Fibroblast of pulmonary artery (primary cell): ENCODE results near the gene DDX53.
A peak's percentile ranks its signal among the peaks of the same experiment; 100 is the strongest.

ENCODE experiments used
- DNase-seq: peaks from one replicate; pipeline ENCODE4 v3.0.0-alpha.2; 2010; ENCODE audit warnings: low read depth
- H3K4me3 ChIP-seq: replicated peaks from 2 replicates; pipeline ENCODE4 v1.5.1; 2011; ENCODE audit warnings: low read depth, mild to moderate bottlenecking, control low read depth, low read length, moderate library complexity
- TF ChIP-seq, protein P1 (sequence below): IDR thresholded peaks from 2 replicates; pipeline ENCODE4 v1.5.1; 2011; ENCODE audit warnings: mild to moderate bottlenecking, control low read depth, low read length, inconsistent platforms; ENCODE audit errors: missing control alignments

DDX53 gene

DNA sequence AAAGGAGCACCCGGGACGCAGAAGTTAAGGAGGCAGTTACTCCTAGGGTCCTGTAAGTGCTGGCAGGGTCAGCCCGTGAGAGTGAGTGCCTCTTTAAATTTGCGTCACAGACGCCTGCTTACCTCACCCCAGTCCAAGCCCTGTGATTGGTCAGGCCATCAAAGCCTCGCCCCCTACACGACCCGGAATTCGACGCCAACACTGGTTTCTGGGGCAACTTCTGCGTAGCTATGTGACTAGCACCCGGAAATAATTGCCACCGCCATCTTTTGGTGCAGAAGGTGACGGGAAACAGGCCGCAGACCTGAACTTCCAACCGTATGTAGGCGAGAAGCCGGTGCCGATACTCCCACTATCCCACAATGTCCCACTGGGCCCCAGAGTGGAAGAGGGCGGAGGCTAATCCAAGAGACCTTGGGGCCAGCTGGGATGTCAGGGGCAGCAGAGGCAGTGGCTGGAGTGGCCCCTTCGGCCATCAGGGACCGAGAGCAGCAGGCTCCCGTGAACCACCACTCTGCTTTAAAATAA lies at the start of gene DDX53:
Gene DDX53 (plus strand): TSS at position 265 of the 528 bp plus-strand sequence. CDS start 98 bp downstream, at position 363.
- TF ChIP-seq, protein P1, sequence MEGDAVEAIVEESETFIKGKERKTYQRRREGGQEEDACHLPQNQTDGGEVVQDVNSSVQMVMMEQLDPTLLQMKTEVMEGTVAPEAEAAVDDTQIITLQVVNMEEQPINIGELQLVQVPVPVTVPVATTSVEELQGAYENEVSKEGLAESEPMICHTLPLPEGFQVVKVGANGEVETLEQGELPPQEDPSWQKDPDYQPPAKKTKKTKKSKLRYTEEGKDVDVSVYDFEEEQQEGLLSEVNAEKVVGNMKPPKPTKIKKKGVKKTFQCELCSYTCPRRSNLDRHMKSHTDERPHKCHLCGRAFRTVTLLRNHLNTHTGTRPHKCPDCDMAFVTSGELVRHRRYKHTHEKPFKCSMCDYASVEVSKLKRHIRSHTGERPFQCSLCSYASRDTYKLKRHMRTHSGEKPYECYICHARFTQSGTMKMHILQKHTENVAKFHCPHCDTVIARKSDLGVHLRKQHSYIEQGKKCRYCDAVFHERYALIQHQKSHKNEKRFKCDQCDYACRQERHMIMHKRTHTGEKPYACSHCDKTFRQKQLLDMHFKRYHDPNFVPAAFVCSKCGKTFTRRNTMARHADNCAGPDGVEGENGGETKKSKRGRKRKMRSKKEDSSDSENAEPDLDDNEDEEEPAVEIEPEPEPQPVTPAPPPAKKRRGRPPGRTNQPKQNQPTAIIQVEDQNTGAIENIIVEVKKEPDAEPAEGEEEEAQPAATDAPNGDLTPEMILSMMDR: no peak
- no peak for DNase-seq
- no peak within 1 kb of the TSS for H3K4me3 ChIP-seq

DNA sequence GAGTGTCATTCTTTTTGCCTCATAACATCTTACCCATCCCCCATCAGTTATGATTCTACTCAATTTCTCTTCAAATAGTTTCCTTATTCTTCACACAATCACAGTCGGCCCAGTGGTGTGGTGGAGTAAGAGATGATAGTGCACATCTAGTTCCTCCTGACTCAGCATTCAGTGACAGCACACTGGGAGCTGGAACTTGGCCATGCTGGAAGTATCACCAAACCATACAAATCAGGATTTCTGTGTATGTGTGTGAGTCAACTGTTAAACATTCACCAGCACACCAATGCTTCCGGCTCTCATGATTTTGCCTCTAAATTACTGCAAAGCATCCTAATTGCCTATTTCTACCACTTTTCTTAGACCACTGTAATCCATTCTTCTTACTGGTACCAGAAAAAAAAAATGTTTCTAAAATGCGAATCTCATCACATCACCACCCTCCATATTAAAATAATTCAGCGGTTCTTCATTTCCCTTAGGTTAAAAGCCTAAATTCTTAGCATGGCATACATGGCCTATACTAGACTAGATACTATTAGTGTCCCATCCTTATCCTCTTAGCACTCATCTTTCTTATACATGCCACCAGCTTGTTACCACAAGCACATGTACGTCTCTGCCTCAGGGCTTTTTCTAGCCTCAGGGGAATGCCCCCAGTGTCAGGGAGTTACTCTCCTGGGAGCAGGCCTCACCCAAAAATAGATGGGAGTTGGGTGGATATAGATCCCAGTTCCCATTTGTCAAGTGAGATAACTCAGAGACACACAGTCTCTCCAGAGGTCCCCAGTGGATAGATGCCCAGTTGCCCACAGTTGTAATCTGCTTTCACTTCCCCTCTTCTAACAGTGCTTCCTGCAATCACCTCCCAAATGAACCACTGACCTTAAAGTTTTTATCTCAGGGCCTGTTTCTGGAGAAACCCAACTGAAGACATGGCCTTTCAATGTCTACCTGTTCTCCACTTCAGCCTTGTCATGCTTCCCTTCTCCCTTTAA lies 49.2 kb upstream of the DDX53 start:
- no peak overlapping the region for H3K4me3 ChIP-seq
- peak; percentile 91 for DNase-seq
- TF ChIP-seq, protein P1: no peak

DNA sequence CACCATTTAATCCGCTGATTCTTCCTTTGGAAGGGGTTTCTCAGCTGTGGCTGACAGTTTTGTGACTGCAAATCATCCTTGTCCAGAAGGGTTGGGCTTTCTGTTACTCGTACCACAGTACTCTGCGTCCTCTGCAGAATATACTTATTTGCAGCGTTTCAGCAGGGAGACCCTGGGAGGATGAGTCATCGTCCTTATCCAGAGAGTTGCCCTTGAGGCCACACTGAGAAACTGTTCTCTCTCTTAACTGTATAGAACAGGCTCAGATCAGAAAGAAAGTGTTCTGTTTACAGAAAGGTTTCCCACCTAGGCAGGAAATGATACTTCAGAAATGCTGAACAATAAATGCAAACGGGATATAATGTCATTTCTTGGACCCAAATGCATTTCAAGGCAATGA lies 47.8 kb upstream of the DDX53 start:
- peak; percentile 61 for DNase-seq
- no peak overlapping the region for H3K4me3 ChIP-seq
- TF ChIP-seq, protein P1: no peak

DNA sequence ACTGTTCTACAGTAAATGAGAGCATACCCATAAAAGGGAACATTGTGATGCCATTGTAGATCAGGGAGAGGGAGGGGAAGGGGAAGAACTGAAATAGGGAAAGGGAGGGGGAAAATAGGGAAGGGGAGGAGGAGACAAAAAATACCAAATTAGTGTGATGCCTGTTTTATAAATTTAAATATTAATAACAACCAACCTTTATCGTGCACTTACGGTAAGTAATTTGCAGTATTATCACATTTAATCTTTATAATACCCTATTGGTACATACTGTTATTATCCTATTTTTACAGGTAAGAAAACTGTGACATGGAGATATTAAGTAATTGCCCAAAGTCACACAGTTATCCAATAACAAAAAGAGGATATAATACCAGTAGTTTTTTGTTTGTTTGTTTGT lies 41.5 kb upstream of the DDX53 start:
- H3K4me3 ChIP-seq: no peak overlapping the region
- DNase-seq: no peak
- TF ChIP-seq, protein P1: no peak

DNA sequence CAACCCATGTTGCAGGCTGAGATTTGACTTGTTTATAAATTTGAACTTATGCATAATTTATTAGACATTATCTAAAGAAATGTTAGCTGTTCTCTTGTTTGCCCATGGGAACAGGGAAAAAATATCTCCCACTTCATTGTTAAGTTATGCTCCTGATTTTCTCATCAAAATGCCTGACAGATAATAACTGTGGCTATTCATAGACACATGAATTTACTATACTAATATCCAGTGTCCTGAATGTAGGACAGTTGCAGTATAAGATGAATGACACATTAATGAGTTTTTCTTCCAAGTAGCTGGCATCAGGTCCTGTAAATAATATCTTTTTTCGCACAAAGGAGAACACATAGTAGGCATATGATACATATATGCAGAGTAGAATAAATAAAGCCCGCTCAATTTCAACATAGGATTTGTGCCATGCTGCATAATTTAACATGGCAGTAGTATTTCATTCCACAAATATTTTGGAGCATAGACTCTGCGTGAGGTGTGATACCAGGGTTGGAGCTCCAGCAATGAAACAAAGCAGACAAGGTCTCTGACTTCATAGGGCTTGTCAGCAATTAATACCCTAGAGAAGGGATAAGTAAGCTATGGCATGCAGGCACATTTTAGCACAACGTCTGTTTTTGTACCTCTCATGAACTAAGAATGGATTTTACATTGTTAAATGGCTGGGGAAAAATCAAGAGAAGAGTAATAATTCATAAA lies 40.4 kb upstream of the DDX53 start:
- TF ChIP-seq, protein P1: no peak
- no peak overlapping the region for H3K4me3 ChIP-seq
- DNase-seq: no peak

DNA sequence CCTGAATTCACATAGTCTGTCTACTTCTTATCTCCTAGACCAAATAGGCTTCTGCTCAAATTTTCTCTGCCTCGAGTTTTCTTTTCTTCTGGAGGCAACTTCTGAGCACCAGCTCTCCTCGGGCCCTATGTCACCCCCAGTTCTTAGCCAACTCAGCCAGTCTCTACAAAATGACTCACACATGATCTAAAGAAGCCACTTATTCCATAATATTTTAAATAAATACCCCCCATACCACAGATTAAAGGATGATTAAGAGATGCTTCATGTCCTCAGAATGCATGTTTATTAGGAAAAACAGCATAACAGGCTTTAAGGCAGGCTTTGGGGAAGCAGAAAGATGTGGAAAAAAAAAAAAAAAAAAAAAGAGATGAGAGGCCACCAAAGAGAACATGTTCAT lies 36.6 kb upstream of the DDX53 start:
- DNase-seq: no peak
- no peak overlapping the region for H3K4me3 ChIP-seq
- TF ChIP-seq, protein P1: no peak
